GM23248 (cell line): ENCODE results near the gene HYDIN. TPM values are rescaled to one million over a fixed set of nuclear protein-coding genes. Genes with fewer than 3 reads are reported as not detected.

Experiments
- DNase-seq: peaks from one replicate; pipeline ENCODE4 v3.0.0-alpha.2; 2015
- H2AFZ ChIP-seq: fragments of 200-600 bp; sonication (generic); 2 replicates; pipeline ENCODE4 v1.6.1; 2016; ENCODE audit warnings: antibody characterized with exemption
- H3F3A ChIP-seq: fragments of 200-600 bp; sonication (generic); 2 replicates; pipeline ENCODE4 v1.6.1; 2016; ENCODE audit warnings: mild to moderate bottlenecking, antibody characterized with exemption, mixed run types; ENCODE audit not compliant: insufficient read depth
- H3K27ac ChIP-seq: fragments of 200-600 bp; sonication (generic); 2 replicates; pipeline ENCODE4 v1.5.1; 2016; ENCODE audit warnings: mild to moderate bottlenecking
- H3K27me3 ChIP-seq: fragments of 200-600 bp; sonication (generic); replicated peaks from 2 replicates; pipeline ENCODE4 v1.6.1; 2016; ENCODE audit warnings: mild to moderate bottlenecking; ENCODE audit not compliant: insufficient read depth
- H3K36me3 ChIP-seq: fragments of 200-600 bp; sonication (generic); 2 replicates; pipeline ENCODE4 v1.6.1; 2016; ENCODE audit warnings: low read depth, mild to moderate bottlenecking
- H3K4me1 ChIP-seq: fragments of 200-600 bp; sonication (generic); 2 replicates; pipeline ENCODE4 v1.6.1; 2016; ENCODE audit warnings: mild to moderate bottlenecking; ENCODE audit not compliant: insufficient read depth
- H3K4me2 ChIP-seq: fragments of 200-600 bp; sonication (generic); one replicate; pipeline ENCODE4 v1.6.1; 2016; ENCODE audit warnings: mild to moderate bottlenecking; ENCODE audit not compliant: unreplicated experiment
- H3K4me3 ChIP-seq: fragments of 200-600 bp; sonication (generic); 2 replicates; pipeline ENCODE4 v1.5.1; 2016; ENCODE audit warnings: mild to moderate bottlenecking
- H3K79me2 ChIP-seq: fragments of 200-600 bp; sonication (generic); 2 replicates; pipeline ENCODE4 v1.6.1; 2016; ENCODE audit warnings: mild to moderate bottlenecking; ENCODE audit not compliant: insufficient read depth
- H3K9ac ChIP-seq: fragments of 200-600 bp; sonication (generic); 2 replicates; pipeline ENCODE4 v1.6.1; 2016; ENCODE audit warnings: mild to moderate bottlenecking
- H3K9me2 ChIP-seq: fragments of 200-600 bp; sonication (generic); 2 replicates; pipeline ENCODE4 v1.6.1; 2016; ENCODE audit warnings: mixed run types, mild to moderate bottlenecking, moderate library complexity; ENCODE audit not compliant: insufficient read depth
- H3K9me3 ChIP-seq: fragments of 200-600 bp; sonication (generic); one replicate; pipeline ENCODE4 v1.6.1; 2017; ENCODE audit warnings: low read depth
- H4K20me1 ChIP-seq: fragments of 200-600 bp; sonication (generic); 2 replicates; pipeline ENCODE4 v1.6.0; 2016; ENCODE audit not compliant: insufficient read depth
- EZH2 ChIP-seq: fragments of 200-600 bp; sonication (generic); IDR thresholded peaks from 2 replicates; pipeline ENCODE4 v1.6.1; 2018; ENCODE audit warnings: antibody characterized with exemption, mild to moderate bottlenecking; ENCODE audit not compliant: insufficient read depth, poor library complexity, severe bottlenecking
- EZH2phosphoT487 ChIP-seq: fragments of 200-600 bp; sonication (generic); IDR thresholded peaks from 2 replicates; pipeline ENCODE4 v1.6.1; 2018; ENCODE audit warnings: antibody characterized with exemption, moderate library complexity, mild to moderate bottlenecking, low read depth; ENCODE audit not compliant: insufficient read depth
- WGBS, 2 experiments: methylation state at CpG; one replicate each; pipeline ENCODE4 v1.1.6; 2015 to 2017; ENCODE audit warnings: low lambda C conversion rate in 2 of 2, low coverage in 1 of 2; ENCODE audit errors: missing lambda C conversion rate in 2 of 2; 5-methylcytosine and 5-hydroxymethylcytosine counted together
- in situ Hi-C: fragments of 300-500 bp; cut with MboI; formaldehyde crosslinking; loops from 2 replicates; pipeline ENCODE4 v1.15.0; 2020
- polyA plus RNA-seq: library from polyadenylated mRNA; unstranded; fragments of >200 nt; fragmentation: Nextera tagmentation; extraction: Ambion mirVana; gene quantifications from 2 replicates; pipeline ENCODE4 v1.2.1, GENCODE V29; 2016
- total RNA-seq: library from RNA; depleted of rRNA; stranded (reverse); fragments of >200 nt; shearing (Covaris generic); gene quantifications from 2 replicates; pipeline ENCODE4 v1.2.3, GENCODE V29; 2014

The HYDIN gene
- total and polyA plus RNA-seq, 2 experiments from 2014 or later: 0.50 to 0.54 TPM

DNA sequence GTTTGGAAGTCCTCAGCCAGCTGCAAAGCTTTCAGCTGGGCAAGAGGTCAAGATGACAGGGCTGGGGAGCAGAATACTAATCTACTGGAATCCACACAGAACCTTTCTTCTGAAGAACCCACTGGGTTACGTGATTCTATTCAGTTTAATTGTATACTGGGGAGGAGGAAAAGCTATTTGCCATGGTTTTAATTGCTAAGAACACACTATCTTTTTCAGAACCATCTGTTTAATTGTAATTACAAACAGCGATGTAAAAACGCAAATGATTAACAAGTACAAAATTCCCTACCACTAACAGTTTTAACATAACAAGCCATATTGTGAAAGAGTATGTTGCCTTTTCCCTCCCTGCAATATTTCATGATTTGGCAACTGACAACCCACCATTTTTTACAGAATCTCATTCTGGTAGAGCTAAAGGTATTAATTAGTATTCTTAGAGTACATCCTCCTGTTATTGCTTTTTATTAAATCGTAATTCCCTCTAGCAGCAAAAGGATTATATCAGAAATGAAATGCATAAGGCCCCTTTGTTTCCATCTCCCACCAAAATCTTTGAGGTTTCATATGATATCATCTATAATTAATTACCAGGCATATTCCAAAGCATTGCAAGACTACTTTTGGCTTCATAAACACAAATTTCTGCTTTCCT lies 12.1 kb downstream of the HYDIN start:
- H3K4me2 ChIP-seq: no peak overlapping the region
- in situ Hi-C loops: no loop called here

DNA sequence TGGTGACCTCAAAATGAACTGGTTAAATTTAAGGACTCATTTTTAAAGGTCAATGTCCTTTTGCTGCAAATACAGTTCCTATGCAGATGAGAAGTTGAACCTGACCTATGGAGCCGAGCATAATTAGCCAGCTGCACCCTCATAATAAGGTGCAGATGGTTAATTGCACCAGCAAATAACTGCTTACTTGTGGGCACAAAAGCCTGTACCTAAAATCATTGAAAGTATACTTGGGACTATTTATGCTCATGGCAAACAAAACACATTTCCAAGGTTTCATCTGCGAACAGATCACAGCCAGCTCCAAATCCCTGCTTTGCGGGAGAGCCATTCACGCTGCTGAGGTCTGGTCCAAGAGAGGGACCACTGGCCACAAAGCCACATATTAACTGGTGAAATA lies 13.0 kb downstream of the HYDIN start:
- Histone ChIP-seq H3K9ac (no peak overlapping the region), H3K4me1 (no peaks in the 10 kb centered on the region), H3K4me3 (no peak overlapping the region), H3K4me2 (no peak overlapping the region), H3K9me2 (no peaks in the 10 kb centered on the region), H3K27me3 (no peaks in the 10 kb centered on the region), H3K27ac (no peak overlapping the region), H2AFZ (no peak overlapping the region), H4K20me1 (no peaks in the 10 kb centered on the region), H3K9me3 (no peaks in the 10 kb centered on the region), H3F3A (no peaks in the 10 kb centered on the region), H3K79me2 (no peaks in the 10 kb centered on the region), H3K36me3 (no peaks in the 10 kb centered on the region)
- no peak for DNase-seq
- WGBS, 2 experiments: 59 to 65% methylated on average over 4 of the region's 4 CpGs
- TF ChIP-seq EZH2: no peak
- in situ Hi-C loops: no loop called here

More for the DNA sequence above, 12.1 kb downstream of the HYDIN start:
- Histone ChIP-seq H3K9ac (no peak overlapping the region), H3K4me1 (no peaks in the 10 kb centered on the region), H3K27ac (no peak overlapping the region), H3K36me3 (no peaks in the 10 kb centered on the region), H3K4me3 (no peak overlapping the region), H3F3A (no peaks in the 10 kb centered on the region), H4K20me1 (no peaks in the 10 kb centered on the region), H3K9me2 (no peaks in the 10 kb centered on the region), H2AFZ (no peak overlapping the region), H3K79me2 (no peaks in the 10 kb centered on the region), H3K9me3 (no peaks in the 10 kb centered on the region), H3K27me3 (no peaks in the 10 kb centered on the region)
- WGBS, 2 experiments: 0% methylated on average over 4 of the region's 4 CpGs
- no peak for DNase-seq
- TF ChIP-seq EZH2 (no peak), EZH2phosphoT487 (no peak)

DNA sequence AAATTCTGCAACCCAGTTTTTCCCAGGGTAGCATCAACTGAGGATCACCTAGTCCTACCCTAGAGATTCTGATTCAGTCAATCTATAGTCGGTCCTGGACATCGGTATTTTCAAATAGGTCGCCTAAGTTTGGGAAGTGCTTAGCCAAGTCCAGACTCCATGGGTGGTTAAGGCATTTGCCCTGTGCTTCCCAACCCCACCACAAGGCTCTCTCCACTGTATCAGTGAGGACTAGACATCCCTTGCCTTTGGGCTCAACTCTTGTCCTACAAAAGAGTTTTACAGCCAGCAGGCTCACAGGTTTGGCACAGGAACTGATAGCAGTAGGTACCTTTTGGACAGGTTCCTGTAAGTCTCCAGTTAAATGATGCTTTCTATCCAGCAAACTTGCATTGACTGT lies 13.8 kb downstream of the HYDIN start:
- 61 to 63% methylated on average over 3 of the region's 3 CpGs for WGBS, 2 experiments

DNA sequence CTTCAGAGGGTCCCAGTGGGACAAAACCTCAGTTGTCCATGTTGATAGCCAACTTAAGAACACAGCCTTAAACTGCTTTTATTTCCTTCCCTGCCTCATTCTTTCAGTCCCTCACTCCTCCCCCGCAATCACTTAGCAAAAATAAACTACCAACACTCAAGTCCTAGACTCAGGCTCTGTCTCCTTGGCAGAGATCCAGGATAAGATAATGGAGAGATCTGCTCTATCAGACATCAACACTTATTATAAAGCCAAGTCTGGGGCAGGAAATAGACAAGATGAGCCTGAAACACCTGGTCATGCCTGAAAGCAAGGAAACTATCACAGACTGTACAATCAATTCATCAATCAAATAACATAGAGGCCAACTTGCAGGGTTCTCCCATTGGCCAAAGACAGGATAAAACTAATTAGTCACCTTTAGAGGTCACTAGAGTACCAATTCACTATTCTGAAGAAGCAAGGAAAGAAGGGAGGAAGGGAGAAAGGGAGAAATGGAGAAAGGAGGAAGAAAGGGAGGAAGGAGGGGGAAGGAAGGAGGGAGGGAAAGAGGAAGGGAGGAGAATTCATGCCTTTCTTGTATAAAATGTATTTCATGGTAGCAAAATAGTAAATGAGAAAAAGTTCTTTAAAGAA lies 15.7 kb downstream of the HYDIN start:
- in situ Hi-C loops: no loop called here
- no peak for DNase-seq
- WGBS, 2 experiments: 63 to 69% methylated on average over 1 of the region's 1 CpG

More for the DNA sequence above, 13.8 kb downstream of the HYDIN start:
- no peaks in the 10 kb centered on the region for H3F3A ChIP-seq
- no peak overlapping the region for H3K27ac ChIP-seq
- no peaks in the 10 kb centered on the region for H3K79me2 ChIP-seq
- no peaks in the 10 kb centered on the region for H3K27me3 ChIP-seq
- no peaks in the 10 kb centered on the region for H3K9me2 ChIP-seq
- DNase-seq: no peak
- no peak overlapping the region for H3K4me3 ChIP-seq
- no peaks in the 10 kb centered on the region for H3K36me3 ChIP-seq
- no peaks in the 10 kb centered on the region for H3K9me3 ChIP-seq
- H4K20me1 ChIP-seq: no peaks in the 10 kb centered on the region
- TF ChIP-seq EZH2 (no peak), EZH2phosphoT487 (no peak)
- H3K4me1 ChIP-seq: no peaks in the 10 kb centered on the region
- in situ Hi-C loops: no loop called here
- H2AFZ ChIP-seq: no peak overlapping the region
- no peak overlapping the region for H3K4me2 ChIP-seq
- no peak overlapping the region for H3K9ac ChIP-seq

More for the DNA sequence above, 15.7 kb downstream of the HYDIN start:
- Histone ChIP-seq H3K36me3 (no peaks in the 10 kb centered on the region), H3K79me2 (no peaks in the 10 kb centered on the region), H3F3A (no peaks in the 10 kb centered on the region), H4K20me1 (no peaks in the 10 kb centered on the region), H3K9me3 (no peaks in the 10 kb centered on the region), H3K27me3 (no peaks in the 10 kb centered on the region), H2AFZ (no peak overlapping the region), H3K4me3 (no peak overlapping the region), H3K9ac (no peak overlapping the region), H3K4me1 (no peaks in the 10 kb centered on the region), H3K9me2 (no peaks in the 10 kb centered on the region), H3K27ac (no peak overlapping the region), H3K4me2 (no peak overlapping the region)
- TF ChIP-seq EZH2 (no peak), EZH2phosphoT487 (no peak)
